GM18873 (cell line): ENCODE results near the gene ACOX2.

ENCODE experiments used
- ATAC-seq: cut with Tn5 transposase; IDR thresholded peaks from one replicate; pipeline ENCODE4 v1.9.1; 2021; ENCODE audit warnings: mild to moderate bottlenecking, moderate library complexity, moderate number of reproducible peaks; ENCODE audit not compliant: unreplicated experiment, low FRiP score

ACOX2 gene

GRCh38 chr3:58474967-58475578, 61.9 kb downstream of the ACOX2 start:
- ATAC-seq = no peak

- ATAC-seq = no peak
Measured at GRCh38 chr3:58474348-58474911, 62.6 kb downstream of the ACOX2 start.

- no peak for ATAC-seq
Measured at GRCh38 chr3:58473275-58473674, 63.7 kb downstream of the ACOX2 start.

GRCh38 chr3:58471025-58471887, 65.7 kb downstream of the ACOX2 start:
- ATAC-seq = no peak

- no peak for ATAC-seq
Measured at GRCh38 chr3:58470363-58471024, 66.5 kb downstream of the ACOX2 start.

GRCh38 chr3:58469096-58469495, 67.9 kb downstream of the ACOX2 start:
- no peak for ATAC-seq

- no peak for ATAC-seq
Measured at GRCh38 chr3:58466899-58467563, 70.0 kb downstream of the ACOX2 start.

GRCh38 chr3:58464866-58465265, 72.1 kb downstream of the ACOX2 start:
- no peak for ATAC-seq

- ATAC-seq = no peak
Measured at GRCh38 chr3:58463942-58464271, 73.1 kb downstream of the ACOX2 start.

- no peak for ATAC-seq
Measured at GRCh38 chr3:58463181-58463941, 73.6 kb downstream of the ACOX2 start.

GRCh38 chr3:58462829-58463180, 74.2 kb downstream of the ACOX2 start:
- no peak for ATAC-seq

GRCh38 chr3:58459160-58459559, 77.8 kb downstream of the ACOX2 start:
- ATAC-seq = no peak
